Measurements from ENCODE around the gene WWOX. TPM values are rescaled to one million over a fixed set of nuclear protein-coding genes. Genes with fewer than 3 reads are reported as not detected.

The WWOX gene
- total RNA-seq, 4 donors from 2014 or later = 21.4 to 55.6 (median 33.2) TPM

- no peak for DNase-seq (ENCODE audit: low spot score)
- TF ChIP-seq CTCF (IDR thresholded peaks at IDR 0.05) = no peak
- ATAC-seq (ENCODE audit: low FRiP score) = no peak
Observed at GRCh38 chr16:78216166-78216745, 116.8 kb downstream of the WWOX start.

- TF ChIP-seq CTCF (IDR thresholded peaks at IDR 0.05) = no peak
- DNase-seq (ENCODE audit: low spot score) (no peak), ATAC-seq (ENCODE audit: low FRiP score) (no peak)
Observed at GRCh38 chr16:78217276-78217675, 117.8 kb downstream of the WWOX start.

- DNase-seq (ENCODE audit: low spot score) = no peak
- ATAC-seq (ENCODE audit: low FRiP score) = no peak
- no peak for TF ChIP-seq CTCF (IDR thresholded peaks at IDR 0.05)
Observed at GRCh38 chr16:78218279-78218678, 118.8 kb downstream of the WWOX start.

- no peak for ATAC-seq (ENCODE audit: low FRiP score)
- no peak for DNase-seq (ENCODE audit: low spot score)
- no peak for TF ChIP-seq CTCF (IDR thresholded peaks at IDR 0.05)
Observed at GRCh38 chr16:78218856-78219651, 119.6 kb downstream of the WWOX start.

- TF ChIP-seq CTCF (IDR thresholded peaks at IDR 0.05) = no peak
- ATAC-seq (ENCODE audit: low FRiP score) (no peak), DNase-seq (ENCODE audit: low spot score) (no peak)
Observed at GRCh38 chr16:78220571-78220970, 121.1 kb downstream of the WWOX start.

- no peak for TF ChIP-seq CTCF (IDR thresholded peaks at IDR 0.05)
Observed at GRCh38 chr16:78221892-78222291, 122.4 kb downstream of the WWOX start.

GRCh38 chr16:78224342-78224741, 124.9 kb downstream of the WWOX start:
- no peak for DNase-seq (ENCODE audit: low spot score)
- no peak for ATAC-seq (ENCODE audit: low FRiP score)
- TF ChIP-seq CTCF (IDR thresholded peaks at IDR 0.05) = no peak

More at GRCh38 chr16:78221892-78222291, 122.4 kb downstream of the WWOX start:
- ATAC-seq (ENCODE audit: low FRiP score) (no peak), DNase-seq (ENCODE audit: low spot score) (no peak)
